Testis (tissue), 2 donors: ENCODE results near the gene NKRF.

ENCODE experiments used
- CTCF ChIP-seq, 3 experiments: fragments of 450-650 bp in 2 of 3; fragments of 200-600 bp in 1 of 3; sonication (generic) in 1 of 3; IDR thresholded peaks; one replicate each; pipeline ENCODE4 v1.5.1; 2016 to 2019; ENCODE audit warnings: antibody characterized with exemption in 3 of 3, mild to moderate bottlenecking in 2 of 3, moderate library complexity in 1 of 3
- POLR2A ChIP-seq: fragments of 450-650 bp; IDR thresholded peaks from one replicate; pipeline ENCODE4 v1.6.1; 2017; ENCODE audit warnings: antibody characterized with exemption, mild to moderate bottlenecking, moderate library complexity

GRCh38 chrX:119624951-119625668, 18.9 kb upstream of the NKRF start:
- TF ChIP-seq POLR2A (no peak), CTCF (IDR thresholded peaks at IDR 0.05) (no peak)
